Measurements from ENCODE around the gene CDR2L. TPM values are rescaled to one million over a fixed set of nuclear protein-coding genes. Genes with fewer than 3 reads are reported as not detected.

Gene CDR2L
- polyA plus RNA-seq, 3 donors, result 0.05 TPM; not detected in 2

DNA sequence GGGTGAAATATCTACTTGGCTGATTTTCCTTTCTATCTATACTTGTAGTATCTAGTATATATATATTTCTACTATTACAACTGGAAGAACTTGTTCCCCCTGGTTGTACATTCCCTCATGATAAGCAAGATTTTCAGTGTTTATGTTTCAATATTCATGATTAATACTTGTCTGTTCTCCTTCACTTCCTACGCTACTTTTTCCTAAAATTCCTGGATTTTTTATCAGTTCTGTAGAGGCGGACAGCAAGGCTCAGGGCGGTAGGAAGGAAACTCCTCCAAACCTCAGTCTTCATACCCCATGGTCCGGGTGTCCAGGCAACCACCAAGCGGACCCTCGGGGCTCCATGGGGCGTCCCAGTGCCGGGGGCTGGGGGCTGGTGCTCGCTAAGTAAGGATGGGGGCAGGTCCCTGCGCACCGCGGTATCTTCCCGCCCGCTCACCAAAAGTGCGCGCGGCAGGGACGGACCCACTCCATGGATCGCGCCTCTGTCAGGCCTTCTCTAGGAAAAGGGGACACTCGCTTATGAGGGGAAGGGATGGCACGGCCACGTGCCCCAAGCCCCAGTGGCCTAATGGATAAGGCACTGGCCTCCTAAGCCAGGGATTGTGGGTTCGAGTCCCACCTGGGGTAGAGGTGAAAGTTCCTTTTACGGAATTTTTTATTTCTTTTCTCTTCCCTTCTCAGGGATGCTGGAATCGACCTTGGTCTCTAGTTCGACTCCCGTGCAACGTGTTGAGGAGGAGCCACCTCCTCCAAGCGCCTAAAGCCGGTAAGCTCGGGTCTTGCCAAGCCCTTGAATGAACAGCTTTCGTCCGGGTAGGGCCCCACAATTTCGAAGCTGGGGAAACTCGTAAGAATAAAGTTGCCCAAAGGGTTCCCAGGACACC, 46.2 kb downstream of the CDR2L start:
- Mint-ChIP-seq H3K27me3 (ENCODE audit: low read depth in 3 of 3) (peaks cover 30 to 41% (median 36%) of the 10 kb centered on the region in 3 donors), H3K9me3 (peaks cover 8 to 25% (median 16%) of the 10 kb centered on the region in 7 donors), H3K27ac (peak overlapping the region in 3 of 7 donors; percentile 49 to 82 (median 57)), H3K4me3 (peak overlapping the region; percentile 94 to 95), H3K4me1 (peaks cover 50% of the 10 kb centered on the region), H3K36me3 (peaks cover 9 to 12% of the 10 kb centered on the region in 2 donors)
- peaks cover 42 to 55% of the 10 kb centered on the region in 2 donors for H3K4me1 ChIP-seq (ENCODE audit: control insufficient read depth in 1 of 2, insufficient read depth in 2 of 2, low read length in 2 of 2)
- H2AFZ ChIP-seq (ENCODE audit: insufficient read depth, low read depth, low read length, poor library complexity, severe bottlenecking), result peak overlapping the region; percentile 26
- DNase-seq, result peak; percentile 82 to 88 (median 83)
- H3K27me3 ChIP-seq (ENCODE audit: control insufficient read depth in 2 of 2, insufficient read depth in 2 of 2, low read length in 2 of 2), result peaks cover 5 to 22% of the 10 kb centered on the region in 2 donors
- no peaks in the 10 kb centered on the region for H3K79me2 ChIP-seq (ENCODE audit: insufficient read depth, low read length)
- H3K9me3 ChIP-seq (replicated peaks in 1 of 2; ENCODE audit: control insufficient read depth in 1 of 2, insufficient read depth in 1 of 2, low read length in 2 of 2), result peaks cover 5 to 17% of the 10 kb centered on the region in 2 donors
- H3K36me3 ChIP-seq (replicated peaks in 1 of 2; ENCODE audit: control insufficient read depth in 1 of 2, insufficient read depth in 2 of 2, low read length in 2 of 2), result peaks cover 3 to 6% of the 10 kb centered on the region in 2 donors
- 1% methylated on average over 21 of the region's 36 CpGs for WGBS (ENCODE audit: insufficient coverage)
- peak overlapping the region; percentile 45 to 82 (median 52) for H3K4me3 ChIP-seq (replicated peaks in 1 of 3; ENCODE audit: low read depth in 2 of 3, low read length in 3 of 3)
- H4K20me1 ChIP-seq (ENCODE audit: insufficient read depth, low read length), result no peaks in the 10 kb centered on the region
- peak overlapping the region; percentile 76 for H3K4me2 ChIP-seq (replicated peaks; ENCODE audit: extremely low read depth, low read length, poor library complexity, severe bottlenecking)
- no peak overlapping the region for H3K9ac ChIP-seq (ENCODE audit: insufficient read depth, low read length, poor library complexity, severe bottlenecking)
- intact Hi-C loops (cut with micrococcal nuclease), result loop anchor here in 1 of 2 donors (10.0 kb wide), 2 partner anchors 49 to 231 kb away; partner anchors contain the start of genes CDR2L, GGA3 and MRPS7
- TF ChIP-seq, protein P1, sequence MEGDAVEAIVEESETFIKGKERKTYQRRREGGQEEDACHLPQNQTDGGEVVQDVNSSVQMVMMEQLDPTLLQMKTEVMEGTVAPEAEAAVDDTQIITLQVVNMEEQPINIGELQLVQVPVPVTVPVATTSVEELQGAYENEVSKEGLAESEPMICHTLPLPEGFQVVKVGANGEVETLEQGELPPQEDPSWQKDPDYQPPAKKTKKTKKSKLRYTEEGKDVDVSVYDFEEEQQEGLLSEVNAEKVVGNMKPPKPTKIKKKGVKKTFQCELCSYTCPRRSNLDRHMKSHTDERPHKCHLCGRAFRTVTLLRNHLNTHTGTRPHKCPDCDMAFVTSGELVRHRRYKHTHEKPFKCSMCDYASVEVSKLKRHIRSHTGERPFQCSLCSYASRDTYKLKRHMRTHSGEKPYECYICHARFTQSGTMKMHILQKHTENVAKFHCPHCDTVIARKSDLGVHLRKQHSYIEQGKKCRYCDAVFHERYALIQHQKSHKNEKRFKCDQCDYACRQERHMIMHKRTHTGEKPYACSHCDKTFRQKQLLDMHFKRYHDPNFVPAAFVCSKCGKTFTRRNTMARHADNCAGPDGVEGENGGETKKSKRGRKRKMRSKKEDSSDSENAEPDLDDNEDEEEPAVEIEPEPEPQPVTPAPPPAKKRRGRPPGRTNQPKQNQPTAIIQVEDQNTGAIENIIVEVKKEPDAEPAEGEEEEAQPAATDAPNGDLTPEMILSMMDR (IDR thresholded peaks at IDR 0.05), result no peak
- H3K27ac ChIP-seq (ENCODE audit: low read depth in 1 of 2, low read length in 2 of 2), result no peak overlapping the region

DNA sequence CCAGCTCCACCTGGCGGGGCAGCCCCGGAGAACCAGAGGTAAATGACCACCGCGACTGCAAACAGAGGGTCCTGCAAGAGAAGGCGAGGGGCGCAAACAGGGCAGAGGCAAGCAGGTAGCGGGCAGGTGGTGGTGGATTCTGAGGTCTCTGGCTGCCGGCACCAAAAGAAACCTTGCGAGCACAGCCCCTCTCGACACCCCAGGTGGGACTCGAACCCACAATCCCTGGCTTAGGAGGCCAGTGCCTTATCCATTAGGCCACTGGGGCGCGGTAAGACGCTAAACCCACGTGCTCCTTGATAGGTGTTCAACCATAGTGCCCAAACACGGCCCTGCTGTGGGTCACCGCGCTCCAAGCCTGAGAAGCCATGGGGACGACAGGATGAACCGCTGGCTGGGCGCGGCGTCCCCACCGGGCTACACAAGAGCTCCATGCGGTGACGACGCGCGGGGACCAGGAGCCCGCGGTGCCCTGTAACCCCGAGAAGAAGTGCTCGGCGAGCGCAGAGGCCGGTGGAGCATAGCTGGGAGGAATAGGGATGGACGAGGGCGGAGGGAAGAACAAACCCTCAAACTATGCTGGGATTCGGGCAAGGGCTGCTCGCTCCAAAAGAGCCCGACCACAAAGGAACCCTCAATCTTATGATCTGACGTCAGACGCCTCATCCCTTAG, 46.9 kb downstream of the CDR2L start:
- H3K4me1 ChIP-seq (ENCODE audit: control insufficient read depth in 1 of 2, insufficient read depth in 2 of 2, low read length in 2 of 2), result peaks cover 42 to 55% of the 10 kb centered on the region in 2 donors
- intact Hi-C loops (cut with micrococcal nuclease), result loop anchor here in 1 of 2 donors (10.0 kb wide), 2 partner anchors 50 to 230 kb away; partner anchors contain the start of genes CDR2L, GGA3 and MRPS7
- peaks cover 5 to 17% of the 10 kb centered on the region in 2 donors for H3K9me3 ChIP-seq (replicated peaks in 1 of 2; ENCODE audit: control insufficient read depth in 1 of 2, insufficient read depth in 1 of 2, low read length in 2 of 2)
- H3K9me3 Mint-ChIP-seq, result peaks cover 8 to 25% (median 16%) of the 10 kb centered on the region in 7 donors
- H3K27ac ChIP-seq (ENCODE audit: low read depth in 1 of 2, low read length in 2 of 2), result no peak overlapping the region
- WGBS (ENCODE audit: insufficient coverage), result under 1% methylated on average over 38 of the region's 43 CpGs
- H3K4me2 ChIP-seq (replicated peaks; ENCODE audit: extremely low read depth, low read length, poor library complexity, severe bottlenecking), result peak overlapping the region; percentile 76
- peaks cover 50% of the 10 kb centered on the region for H3K4me1 Mint-ChIP-seq
- H3K27ac Mint-ChIP-seq, result peak overlapping the region; percentile 42 to 82 (median 68)
- H3K4me3 ChIP-seq (replicated peaks in 1 of 3; ENCODE audit: low read depth in 2 of 3, low read length in 3 of 3), result peak overlapping the region; percentile 45 to 82 (median 52)
- H4K20me1 ChIP-seq (ENCODE audit: insufficient read depth, low read length), result no peaks in the 10 kb centered on the region
- H3K36me3 Mint-ChIP-seq, result peaks cover 17% of the 10 kb centered on the region in 2 donors
- H2AFZ ChIP-seq (ENCODE audit: insufficient read depth, low read depth, low read length, poor library complexity, severe bottlenecking), result peak overlapping the region; percentile 88
- peaks cover 5 to 22% of the 10 kb centered on the region in 2 donors for H3K27me3 ChIP-seq (ENCODE audit: control insufficient read depth in 2 of 2, insufficient read depth in 2 of 2, low read length in 2 of 2)
- peaks cover 30 to 41% (median 36%) of the 10 kb centered on the region in 3 donors for H3K27me3 Mint-ChIP-seq (ENCODE audit: low read depth in 3 of 3)
- DNase-seq, result peak; percentile 65 to 72 (median 66)
- H3K36me3 ChIP-seq (replicated peaks in 1 of 2; ENCODE audit: control insufficient read depth in 1 of 2, insufficient read depth in 2 of 2, low read length in 2 of 2), result peaks cover 10 to 14% of the 10 kb centered on the region in 2 donors
- peak overlapping the region; percentile 62 for H3K9ac ChIP-seq (ENCODE audit: insufficient read depth, low read length, poor library complexity, severe bottlenecking)
- peak overlapping the region; percentile 94 to 95 for H3K4me3 Mint-ChIP-seq
- TF ChIP-seq, protein P1 (IDR thresholded peaks at IDR 0.05), result no peak
- no peaks in the 10 kb centered on the region for H3K79me2 ChIP-seq (ENCODE audit: insufficient read depth, low read length)

All from CD14-positive monocyte (primary cell).